Fibroblast of pulmonary artery (primary cell): ENCODE results near the gene PPP1R2B.
"Not testable (repeated sequence)": the region's sequence is repeated elsewhere in the genome, so short reads cannot be mapped to it uniquely, and the experiment has no call there.

Experiments
- DNase-seq: peaks from one replicate; pipeline ENCODE4 v3.0.0-alpha.2; 2010; ENCODE audit warnings: low read depth
- H3K4me3 ChIP-seq: replicated peaks from 2 replicates; pipeline ENCODE4 v1.5.1; 2011; ENCODE audit warnings: low read depth, mild to moderate bottlenecking, control low read depth, low read length, moderate library complexity
- CTCF ChIP-seq: IDR thresholded peaks from 2 replicates; pipeline ENCODE4 v1.5.1; 2011; ENCODE audit warnings: mild to moderate bottlenecking, control low read depth, low read length, inconsistent platforms; ENCODE audit errors: missing control alignments

Gene PPP1R2B

GRCh38 chr5:156836846-156837245 is 13.2 kb upstream of the PPP1R2B start:
- no peak overlapping the region for H3K4me3 ChIP-seq
- no peak for DNase-seq
- no peak for TF ChIP-seq CTCF

- H3K4me3 ChIP-seq, result no peak overlapping the region
- TF ChIP-seq CTCF, result no peak
- DNase-seq, result no peak
These were observed 11.1 kb upstream of the PPP1R2B start for GRCh38 chr5:156838961-156839360.

GRCh38 chr5:156841737-156842136 is 8.4 kb upstream of the PPP1R2B start:
- DNase-seq, result no peak
- H3K4me3 ChIP-seq, result no peak overlapping the region
- no peak for TF ChIP-seq CTCF

GRCh38 chr5:156846914-156847313 is 3.2 kb upstream of the PPP1R2B start:
- DNase-seq, result no peak
- no peak for TF ChIP-seq CTCF
- H3K4me3 ChIP-seq, result no peak overlapping the region

- DNase-seq, H3K4me3 ChIP-seq: not testable (repeated sequence)
These were observed 1.6 kb upstream of the PPP1R2B start for GRCh38 chr5:156848447-156848846.

- no peak for TF ChIP-seq CTCF
- no peak overlapping the region for H3K4me3 ChIP-seq
- DNase-seq, result no peak
These were observed 1.8 kb downstream of the PPP1R2B start for GRCh38 chr5:156851880-156852279.

- not testable (repeated sequence) for H3K4me3 ChIP-seq
These were observed 3.0 kb downstream of the PPP1R2B start for GRCh38 chr5:156853055-156853454.

GRCh38 chr5:156865427-156865826 is 15.3 kb downstream of the PPP1R2B start:
- DNase-seq, result no peak
- TF ChIP-seq CTCF, result no peak
- no peak overlapping the region for H3K4me3 ChIP-seq

More at GRCh38 chr5:156853055-156853454, 3.0 kb downstream of the PPP1R2B start:
- not testable (repeated sequence) for DNase-seq
